ENCODE measurements around the gene GPR137.

GRCh38 chr11:64249038-64249437 lies 36.6 kb upstream of the GPR137 start:
- no peak for TF ChIP-seq EZH2 (IDR thresholded peaks at IDR 0.05; ENCODE audit: low read length, unreplicated experiment)
- TF ChIP-seq, protein P1, sequence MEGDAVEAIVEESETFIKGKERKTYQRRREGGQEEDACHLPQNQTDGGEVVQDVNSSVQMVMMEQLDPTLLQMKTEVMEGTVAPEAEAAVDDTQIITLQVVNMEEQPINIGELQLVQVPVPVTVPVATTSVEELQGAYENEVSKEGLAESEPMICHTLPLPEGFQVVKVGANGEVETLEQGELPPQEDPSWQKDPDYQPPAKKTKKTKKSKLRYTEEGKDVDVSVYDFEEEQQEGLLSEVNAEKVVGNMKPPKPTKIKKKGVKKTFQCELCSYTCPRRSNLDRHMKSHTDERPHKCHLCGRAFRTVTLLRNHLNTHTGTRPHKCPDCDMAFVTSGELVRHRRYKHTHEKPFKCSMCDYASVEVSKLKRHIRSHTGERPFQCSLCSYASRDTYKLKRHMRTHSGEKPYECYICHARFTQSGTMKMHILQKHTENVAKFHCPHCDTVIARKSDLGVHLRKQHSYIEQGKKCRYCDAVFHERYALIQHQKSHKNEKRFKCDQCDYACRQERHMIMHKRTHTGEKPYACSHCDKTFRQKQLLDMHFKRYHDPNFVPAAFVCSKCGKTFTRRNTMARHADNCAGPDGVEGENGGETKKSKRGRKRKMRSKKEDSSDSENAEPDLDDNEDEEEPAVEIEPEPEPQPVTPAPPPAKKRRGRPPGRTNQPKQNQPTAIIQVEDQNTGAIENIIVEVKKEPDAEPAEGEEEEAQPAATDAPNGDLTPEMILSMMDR (conservative IDR thresholded peaks at IDR 0.05; ENCODE audit: low read depth, low read length) = no peak

Data from PC-3 (cell line).